GM12892 (cell line): ENCODE measurements around the gene FSTL1.

ENCODE experiments used
- POLR2A ChIP-seq: IDR thresholded peaks from 2 replicates; pipeline ENCODE4 v1.6.1; 2011; ENCODE audit warnings: low read depth, low read length, control low read depth
- POLR2AphosphoS5 ChIP-seq: IDR thresholded peaks from 2 replicates; pipeline ENCODE4 v1.6.1; 2011; ENCODE audit warnings: low read depth, low read length, control low read depth
- TAF1 ChIP-seq: IDR thresholded peaks from 2 replicates; pipeline ENCODE4 v1.6.1; 2011; ENCODE audit warnings: low read depth, mild to moderate bottlenecking, control low read depth, low read length, borderline replicate concordance

- TF ChIP-seq TAF1 (no peak), POLR2AphosphoS5 (no peak), POLR2A (no peak)
These were observed 13.2 kb downstream of the FSTL1 start for GRCh38 chr3:120437559-120437958.
